H9 (cell line): Measurements from ENCODE around the gene NKG7. TPM values are rescaled to one million over a fixed set of nuclear protein-coding genes. Genes with fewer than 3 reads are reported as not detected.

Experiments
- DNase-seq: peaks from one replicate; pipeline ENCODE4 v3.0.0-alpha.2; 2017
- H2AFZ ChIP-seq: one replicate; pipeline ENCODE4 v1.6.1; 2013; ENCODE audit warnings: mild to moderate bottlenecking, low read length, control low read depth, moderate library complexity
- H2AK5ac ChIP-seq: 2 replicates; pipeline ENCODE4 v1.6.1; 2013; ENCODE audit warnings: low read length, control low read depth, mixed read lengths; ENCODE audit not compliant: insufficient read length
- H2BK120ac ChIP-seq: one replicate; pipeline ENCODE4 v1.6.1; 2013; ENCODE audit warnings: low read depth, mild to moderate bottlenecking, low read length, control low read depth, inconsistent platforms; ENCODE audit not compliant: poor library complexity, severe bottlenecking
- H2BK12ac ChIP-seq: 2 replicates; pipeline ENCODE4 v1.6.1; 2013; ENCODE audit warnings: low read length, control low read depth, mixed read lengths, low read depth; ENCODE audit not compliant: insufficient read length
- H2BK15ac ChIP-seq: 2 replicates; pipeline ENCODE4 v1.6.1; 2013; ENCODE audit warnings: low read depth, low read length, control low read depth
- H2BK20ac ChIP-seq: one replicate; pipeline ENCODE4 v1.6.1; 2013; ENCODE audit warnings: low read depth, mild to moderate bottlenecking, low read length, control low read depth, inconsistent platforms; ENCODE audit not compliant: poor library complexity, severe bottlenecking
- H2BK5ac ChIP-seq: 2 replicates; pipeline ENCODE4 v1.6.1; 2013; ENCODE audit warnings: low read length, control low read depth, mixed read lengths; ENCODE audit not compliant: insufficient read length
- H3K14ac ChIP-seq: 2 replicates; pipeline ENCODE4 v1.6.1; 2013; ENCODE audit warnings: low read length, control low read depth; ENCODE audit not compliant: insufficient read depth
- H3K18ac ChIP-seq: 2 replicates; pipeline ENCODE4 v1.6.1; 2013; ENCODE audit warnings: low read depth, mild to moderate bottlenecking, mixed read lengths, low read length, control low read depth; ENCODE audit not compliant: insufficient read length
- H3K23ac ChIP-seq: 2 replicates; pipeline ENCODE4 v1.6.1; 2013; ENCODE audit warnings: low read length, control low read depth, mixed read lengths, low read depth; ENCODE audit not compliant: insufficient read length
- H3K23me2 ChIP-seq: 2 replicates; pipeline ENCODE4 v1.6.1; 2013; ENCODE audit warnings: low read depth, mild to moderate bottlenecking, mixed read lengths, low read length, control low read depth; ENCODE audit not compliant: insufficient read length, poor library complexity, severe bottlenecking
- H3K27ac ChIP-seq: 2 replicates; pipeline ENCODE4 v1.5.1; 2013; ENCODE audit warnings: low read length, control low read depth, mixed read lengths, low read depth; ENCODE audit not compliant: insufficient read length
- H3K27me3 ChIP-seq: 2 replicates; pipeline ENCODE4 v1.6.1; 2013; ENCODE audit warnings: low read length, control low read depth, inconsistent platforms; ENCODE audit not compliant: insufficient read depth
- H3K4ac ChIP-seq: 2 replicates; pipeline ENCODE4 v1.6.1; 2013; ENCODE audit warnings: low read depth, mild to moderate bottlenecking, control low read depth, inconsistent platforms, low read length, moderate library complexity
- H3K4me1 ChIP-seq: 2 replicates; pipeline ENCODE4 v1.6.1; 2013; ENCODE audit warnings: low read length, control low read depth, inconsistent platforms; ENCODE audit not compliant: insufficient read depth
- H3K4me2 ChIP-seq: 2 replicates; pipeline ENCODE4 v1.6.1; 2013; ENCODE audit warnings: low read length, control low read depth, mixed read lengths; ENCODE audit not compliant: insufficient read length, insufficient read depth
- H3K56ac ChIP-seq: 2 replicates; pipeline ENCODE4 v1.6.1; 2013; ENCODE audit warnings: low read depth, mild to moderate bottlenecking, mixed read lengths, low read length, control low read depth; ENCODE audit not compliant: insufficient read length
- H3K79me1 ChIP-seq: 2 replicates; pipeline ENCODE4 v1.6.1; 2013; ENCODE audit warnings: low read depth, mild to moderate bottlenecking, moderate library complexity, low read length, control low read depth, inconsistent platforms; ENCODE audit not compliant: insufficient read depth, poor library complexity, severe bottlenecking
- H3K79me2 ChIP-seq: 2 replicates; pipeline ENCODE4 v1.6.1; 2013; ENCODE audit warnings: low read length, control low read depth, inconsistent platforms; ENCODE audit not compliant: insufficient read depth
- H3K9ac ChIP-seq: 2 replicates; pipeline ENCODE4 v1.6.1; 2013; ENCODE audit warnings: low read length, control low read depth, mixed read lengths; ENCODE audit not compliant: insufficient read length; ENCODE audit errors: extremely low read depth
- H3K9me3 ChIP-seq: one replicate; pipeline ENCODE4 v1.6.1; 2013; ENCODE audit warnings: low read depth, low read length, inconsistent platforms; ENCODE audit not compliant: control insufficient read depth
- H3T11ph ChIP-seq: one replicate; pipeline ENCODE4 v1.6.1; 2013; ENCODE audit warnings: mild to moderate bottlenecking, low read length, control low read depth, inconsistent platforms
- H4K20me1 ChIP-seq: one replicate; pipeline ENCODE4 v1.6.1; 2013; ENCODE audit not compliant: control insufficient read depth, insufficient read length, insufficient read depth
- H4K5ac ChIP-seq: 2 replicates; pipeline ENCODE4 v1.6.1; 2013; ENCODE audit warnings: low read depth, mild to moderate bottlenecking, mixed read lengths, low read length, control low read depth; ENCODE audit not compliant: insufficient read length
- H4K8ac ChIP-seq: replicated peaks from 2 replicates; pipeline ENCODE4 v1.6.1; 2013; ENCODE audit warnings: low read length, control low read depth, mixed read lengths, low read depth; ENCODE audit not compliant: insufficient read length
- H4K91ac ChIP-seq: 2 replicates; pipeline ENCODE4 v1.6.1; 2013; ENCODE audit warnings: low read depth, mild to moderate bottlenecking, moderate library complexity, mixed read lengths, low read length, control low read depth; ENCODE audit not compliant: insufficient read length
- H3K27ac Mint-ChIP-seq, 3 experiments: 2 replicates in 2 of 3; 3 replicates in 1 of 3; pipeline ENCODE4 v1.8.0; 2020 to 2021; ENCODE audit warnings: mixed read lengths in 3 of 3, mild to moderate bottlenecking in 1 of 3, moderate library complexity in 1 of 3
- H3K27me3 Mint-ChIP-seq: 2 replicates; pipeline ENCODE4 v1.8.0; 2021; ENCODE audit warnings: low read depth, mild to moderate bottlenecking, moderate library complexity, mixed read lengths
- H3K36me3 Mint-ChIP-seq, 3 experiments: 2 replicates in 2 of 3; 3 replicates in 1 of 3; pipeline ENCODE4 v1.8.0; 2020 to 2021; ENCODE audit warnings: low read depth in 3 of 3, mixed read lengths in 3 of 3; ENCODE audit not compliant: insufficient read depth in 1 of 3
- H3K4me1 Mint-ChIP-seq, 2 experiments: 2 replicates each; pipeline ENCODE4 v1.8.0; 2020; ENCODE audit warnings: mixed read lengths in 2 of 2
- H3K4me3 Mint-ChIP-seq, 2 experiments: 2 replicates in 1 of 2; 3 replicates in 1 of 2; pipeline ENCODE4 v1.8.0; 2020 to 2021; ENCODE audit warnings: mild to moderate bottlenecking in 2 of 2, mixed read lengths in 2 of 2, moderate library complexity in 1 of 2
- H3K9me3 Mint-ChIP-seq, 2 experiments: 2 replicates in 1 of 2; 3 replicates in 1 of 2; pipeline ENCODE4 v1.8.0; 2020; ENCODE audit warnings: mild to moderate bottlenecking in 2 of 2, mixed read lengths in 2 of 2, moderate library complexity in 1 of 2
- CTCF ChIP-seq: fragments of 200-600 bp; sonication (generic); conservative IDR thresholded peaks from 3 replicates; pipeline ENCODE4 v1.8.0; 2021; ENCODE audit warnings: antibody characterized with exemption, mild to moderate bottlenecking
- WGBS: extraction: QIAGEN DNeasy Blood & Tissue Kit; methylation state at CpG from one replicate; pipeline ENCODE4 v1.1.7; 2013; ENCODE audit warnings: missing lambda C conversion rate, low lambda C conversion rate, mixed read lengths; ENCODE audit not compliant: insufficient read length; ENCODE audit errors: extremely low coverage; 5-methylcytosine and 5-hydroxymethylcytosine counted together
- total RNA-seq: library from RNA; stranded (reverse); gene quantifications from 2 replicates; pipeline ENCODE4 v1.2.1, GENCODE V29; 2021

The NKG7 gene
- total RNA-seq, 1 experiment from 2014 or later, result not detected

- Histone ChIP-seq H2AFZ (no peak overlapping the region), H3K56ac (no peak overlapping the region), H4K91ac (no peak overlapping the region), H3K27me3 (no peaks in the 10 kb centered on the region), H3K18ac (no peak overlapping the region), H2BK15ac (no peak overlapping the region), H4K8ac (no peak overlapping the region), H3K23me2 (peaks cover 6% of the 10 kb centered on the region), H4K20me1 (no peaks in the 10 kb centered on the region), H3K9me3 (no peaks in the 10 kb centered on the region), H2BK12ac (no peak overlapping the region), H3K4me1 (peaks cover 7% of the 10 kb centered on the region; the same call in 1 of the 2 replicates), H2BK5ac (no peak overlapping the region), H3K14ac (no peak overlapping the region), H4K5ac (no peak overlapping the region), H2BK120ac (no peak overlapping the region), H3K4me2 (no peak overlapping the region), H3K27ac (no peak overlapping the region), H3K79me1 (no peaks in the 10 kb centered on the region), H2AK5ac (no peak overlapping the region), H2BK20ac (no peak overlapping the region), H3K4ac (no peak overlapping the region), H3K23ac (no peak overlapping the region), H3T11ph (no peak overlapping the region), H3K9ac (no peak overlapping the region), H3K79me2 (no peaks in the 10 kb centered on the region)
- Mint-ChIP-seq H3K4me1 (peaks cover 14 to 26% of the 10 kb centered on the region in 2 experiments), H3K36me3 (peaks cover 10 to 20% (median 17%) of the 10 kb centered on the region in 3 experiments), H3K4me3 (no peak overlapping the region), H3K27ac (peak overlapping the region in 1 of 3 experiments; percentile 77; a peak in 1 of 7 replicates), H3K9me3 (no peaks in the 10 kb centered on the region; a peak in 1 of 5 replicates), H3K27me3 (peaks cover 17% of the 10 kb centered on the region)
- no CpG with 5 or more reads among the region's 13 CpGs for WGBS
- no peak for DNase-seq
- TF ChIP-seq CTCF, result no peak
Observed at GRCh38 chr19:51337141-51337860, 35.2 kb downstream of the NKG7 start.
